Measurements from ENCODE around the gene TMEM95.

The TMEM95 gene

GRCh38 chr17:7389924-7390910 lies 35.3 kb downstream of the TMEM95 start:
- no peak overlapping the region for H3K27ac ChIP-seq
- TF ChIP-seq CTCF (conservative IDR thresholded peaks at IDR 0.05), result no peak

GRCh38 chr17:7391307-7391706 lies 36.4 kb downstream of the TMEM95 start:
- no peak for TF ChIP-seq CTCF (conservative IDR thresholded peaks at IDR 0.05)
- no peak overlapping the region for H3K27ac ChIP-seq

- peak overlapping the region; percentile 81; the same call in 1 of the 2 replicates for H3K27ac ChIP-seq
- TF ChIP-seq CTCF (conservative IDR thresholded peaks at IDR 0.05), result no peak
These were observed 38.0 kb downstream of the TMEM95 start for GRCh38 chr17:7392696-7393612.

- TF ChIP-seq CTCF (conservative IDR thresholded peaks at IDR 0.05), result no peak
- H3K27ac ChIP-seq, result peak overlapping the region; percentile 81
These were observed 38.9 kb downstream of the TMEM95 start for GRCh38 chr17:7393613-7394451.

- H3K27ac ChIP-seq, result peak within 1 kb of the TSS; percentile 81
- TF ChIP-seq CTCF (conservative IDR thresholded peaks at IDR 0.05), result 0 out of 2 replicates have a peak, but pooled peaks have one; percentile 21
These were observed 39.7 kb downstream of the TMEM95 start, which contains the start of gene PLSCR3 for GRCh38 chr17:7394452-7395191. TSS of gene PLSCR3 (minus strand) at chr17:7394525. CDS start at chr17:7394110, 415 bp downstream.

GRCh38 chr17:7396147-7396546 lies 41.2 kb downstream of the TMEM95 start:
- H3K27ac ChIP-seq, result no peak overlapping the region
- no peak for TF ChIP-seq CTCF (conservative IDR thresholded peaks at IDR 0.05)

Measured in VCaP (cell line).